ENCODE data around the gene NPC1L1. TPM values are rescaled to one million over a fixed set of nuclear protein-coding genes. Genes with fewer than 3 reads are reported as not detected.

NPC1L1 gene
- total and polyA plus RNA-seq, 10 of the 15 experiments (the other 5 are each of a cell fraction or from before 2014, with no cell fraction given) = 0.01 to 0.90 TPM; not detected in 8

- Histone ChIP-seq H3K27ac (ENCODE audit: control insufficient read depth, insufficient read depth) (no peak overlapping the region), H3K27me3 (replicated peaks in 1 of 2; ENCODE audit: control insufficient read depth in 2 of 2, insufficient read depth in 2 of 2, low read length in 1 of 2) (no peaks in the 10 kb centered on the region), H3K9ac (ENCODE audit: control insufficient read depth, insufficient read depth, low read length) (no peak overlapping the region), H3K4me2 (ENCODE audit: control insufficient read depth, insufficient read depth) (no peak overlapping the region), H3K4me3 (no peak overlapping the region), H2AFZ (ENCODE audit: control insufficient read depth, low read depth, low read length) (no peak overlapping the region), H4K20me1 (ENCODE audit: control insufficient read depth, insufficient read depth) (no peaks in the 10 kb centered on the region), H3K9me3 (replicated peaks; ENCODE audit: control insufficient read depth, insufficient read depth, low read length) (no peaks in the 10 kb centered on the region), H3K4me1 (ENCODE audit: control insufficient read depth, insufficient read depth, low read length) (no peaks in the 10 kb centered on the region), H3K79me2 (ENCODE audit: control insufficient read depth, insufficient read depth, low read length) (no peaks in the 10 kb centered on the region), H3K36me3 (ENCODE audit: control insufficient read depth in 2 of 2, insufficient read depth in 2 of 2, low read length in 1 of 2) (no peaks in the 10 kb centered on the region)
- in situ Hi-C loops (cut with MboI) = no loop called here
- DNase-seq (ENCODE audit: low read depth, low spot score) = no peak
- intact Hi-C loops (cut with micrococcal nuclease; ENCODE audit: unreplicated experiment) = no loop called here
- POLR2A ChIA-PET = no interaction called here
- BruUV-seq (replicated peaks) = no TSS peak
- SMC1A ChIA-PET (ENCODE audit: uncharacterized antibody, unreplicated experiment) = interaction anchor here (1.0 to 1.5 kb wide), 3 partner anchors 31 to 323 kb away, joined by 3 to 4 read pairs (median 3); no protein-coding TSS in a partner anchor
- WGBS (ENCODE audit: insufficient coverage, insufficient replicate concordance, low lambda C conversion rate, missing lambda C conversion rate) = 31% methylated on average over 7 of the region's 7 CpGs
- ATAC-seq = peak; percentile 94
- CTCF ChIA-PET = interaction anchor here (0.6 to 4.5 kb wide), 27 partner anchors 9 to 592 kb away, joined by 3 to 28 read pairs (median 4); no protein-coding TSS in a partner anchor
- FAIRE-seq = no peak
- RAD21 ChIA-PET (ENCODE audit: unreplicated experiment) = interaction anchor here (1.0 kb wide), 1 partner anchor 287 kb away, joined by 3 read pairs; no protein-coding TSS in a partner anchor
- no peak for TF ChIP-seq SIX5 (IDR thresholded peaks at IDR 0.05; ENCODE audit: low read depth, low read length, severe bottlenecking)
- no peak for TF ChIP-seq NR2C2 (IDR thresholded peaks at IDR 0.05; ENCODE audit: borderline replicate concordance, control insufficient read depth, insufficient read length, low read depth)
- TF ChIP-seq TCF7 (IDR thresholded peaks at IDR 0.05; ENCODE audit: borderline replicate concordance) = no peak
- TF ChIP-seq RUNX3 (IDR thresholded peaks at IDR 0.05; ENCODE audit: low read length) = no peak
- no peak for TF ChIP-seq ETV6 (conservative IDR thresholded peaks at IDR 0.05 in 1 of 2, IDR thresholded peaks at IDR 0.05 in 1 of 2; ENCODE audit: borderline replicate concordance in 1 of 2, low read depth in 1 of 2)
- 0 out of 2 replicates have a peak, but pooled peaks have one; percentile 40 for TF ChIP-seq YY1 (IDR thresholded peaks at IDR 0.05; ENCODE audit: low read depth, low read length)
- TF ChIP-seq CEBPB (IDR thresholded peaks at IDR 0.05; ENCODE audit: borderline replicate concordance in 1 of 2, low read depth in 2 of 2, low read length in 2 of 2) = no peak
- TF ChIP-seq SMC3 (IDR thresholded peaks at IDR 0.05; ENCODE audit: borderline replicate concordance, low read length) = peak; percentile 23; the same call in 1 of the 2 replicates
- TF ChIP-seq MYC (IDR thresholded peaks at IDR 0.05; ENCODE audit: insufficient read depth, insufficient read length, insufficient replicate concordance, low read length, severe bottlenecking) = no peak
- no peak for TF ChIP-seq NFYA (IDR thresholded peaks at IDR 0.05; ENCODE audit: borderline replicate concordance, low read depth, low read length)
- TF ChIP-seq ZNF24 (IDR thresholded peaks at IDR 0.05) = no peak
- TF ChIP-seq CBX3 (IDR thresholded peaks at IDR 0.05; ENCODE audit: borderline replicate concordance, low read depth) = no peak
- no peak for TF ChIP-seq MAX (IDR thresholded peaks at IDR 0.05; ENCODE audit: low read depth, low read length)
- no peak for TF ChIP-seq ASH2L (IDR thresholded peaks at IDR 0.05; ENCODE audit: borderline replicate concordance, low read depth)
- TF ChIP-seq KAT2A (conservative IDR thresholded peaks at IDR 0.05; ENCODE audit: control insufficient read depth, low read depth, low read length) = no peak
- peak; percentile 61 to 89 (median 78) for TF ChIP-seq CTCF (IDR thresholded peaks at IDR 0.05 in 2 of 3, conservative IDR thresholded peaks at IDR 0.05 in 1 of 3; ENCODE audit: control insufficient read depth in 2 of 3, extremely low read depth in 1 of 3, insufficient read depth in 1 of 3, low read depth in 3 of 3, low read length in 3 of 3)
- TF ChIP-seq ATF7 (IDR thresholded peaks at IDR 0.05; ENCODE audit: low read depth) = no peak
- TF ChIP-seq SMAD5 (IDR thresholded peaks at IDR 0.05; ENCODE audit: low read depth) = no peak
- no peak for TF ChIP-seq MXI1 (IDR thresholded peaks at IDR 0.05; ENCODE audit: low read depth, low read length)
- TF ChIP-seq RAD21 (IDR thresholded peaks at IDR 0.05; ENCODE audit: insufficient read depth, low read depth, low read length) = peak; percentile 43
- TF ChIP-seq SREBF2 (IDR thresholded peaks at IDR 0.05; ENCODE audit: low read length) = no peak
- TF ChIP-seq ZNF622 (IDR thresholded peaks at IDR 0.05) = no peak
- TF ChIP-seq MEF2A (IDR thresholded peaks at IDR 0.05; ENCODE audit: insufficient read depth, low read depth, low read length) = no peak
These were observed 6.6 kb downstream of the NPC1L1 start for GRCh38 chr7:44534501-44534900.
